Stomach (tissue), 19 donors: ENCODE measurements around the gene TMEM167B. TPM values are rescaled to one million over a fixed set of nuclear protein-coding genes. Genes with fewer than 3 reads are reported as not detected.

ENCODE experiments used
- DNase-seq, 2 donors: peaks; one replicate each; pipeline versions ENCODE4 v3.0.0 to v3.0.0-alpha.2; 2013 to 2019
- H3K27ac ChIP-seq, 5 donors: fragments of 200-600 bp in 4 of 5; sonication (generic) in 4 of 5; one replicate each; pipeline ENCODE4 v1.5.1; 2013 to 2019; ENCODE audit warnings: mild to moderate bottlenecking in 1 of 5, moderate library complexity in 1 of 5
- H3K27me3 ChIP-seq, 3 donors: fragments of 200-600 bp; sonication (generic); one replicate each; pipeline ENCODE4 v1.5.1; 2017 to 2019; ENCODE audit warnings: mixed run types in 1 of 3
- H3K36me3 ChIP-seq, 4 donors: fragments of 200-600 bp; sonication (generic); 1 replicate in 3 of 4; 2 replicates in 1 of 4; pipeline ENCODE4 v1.5.1; 2016 to 2019
- H3K4me1 ChIP-seq, 4 donors: fragments of 200-600 bp; sonication (generic); one replicate each; pipeline ENCODE4 v1.5.1; 2016 to 2019
- H3K4me3 ChIP-seq, 4 donors: fragments of 200-600 bp; sonication (generic) in 3 of 4; one replicate each; pipeline ENCODE4 v1.5.1; 2016 to 2019; ENCODE audit warnings: mild to moderate bottlenecking in 1 of 4
- H3K9me3 ChIP-seq, 4 donors: fragments of 200-600 bp; sonication (generic); one replicate each; pipeline ENCODE4 v1.5.1; 2016 to 2019
- EP300 ChIP-seq: sonication (generic); formaldehyde crosslinking; IDR thresholded peaks from one replicate; pipeline ENCODE4 v1.6.1; 2017; ENCODE audit warnings: antibody characterized with exemption
- POLR2A ChIP-seq, 4 donors: fragments of 450-650 bp; IDR thresholded peaks; one replicate each; pipeline ENCODE4 v1.6.1; 2016; ENCODE audit warnings: antibody characterized with exemption in 4 of 4, control low read depth in 2 of 4, mild to moderate bottlenecking in 1 of 4, moderate library complexity in 1 of 4
- POLR2AphosphoS5 ChIP-seq, 3 donors: sonication (generic); formaldehyde crosslinking; IDR thresholded peaks; one replicate each; pipeline ENCODE4 v1.6.1; 2016; ENCODE audit warnings: antibody characterized with exemption in 3 of 3
- WGBS, 5 donors: extraction: QIAGEN DNeasy Blood & Tissue Kit in 3 of 5; methylation state at CpG; one replicate each; pipeline versions ENCODE4 v1.1.5 to v1.1.7; 2013 to 2018; 5-methylcytosine and 5-hydroxymethylcytosine counted together
- intact Hi-C: fragments of 100-400 bp; cut with DNase I; formaldehyde crosslinking; loops from one replicate; pipeline ENCODE4 v1.15.1; 2023; ENCODE audit warnings: low total_unique reads
- long read RNA-seq, 10 donors: transcript quantifications; one replicate each; lab custom pipeline, GENCODE V29; 2026
- polyA plus RNA-seq, 3 donors: library from polyadenylated mRNA; stranded (reverse); fragments of 200-250 nt; gene quantifications; one replicate each; pipeline ENCODE4 v1.2.3, GENCODE V29; 2013
- total RNA-seq, 5 donors: library from RNA; depleted of rRNA; stranded (reverse); fragments of >200 nt; gene quantifications; one replicate each; pipeline versions ENCODE4 v1.1.0 to v1.2.3, GENCODE V29; 2014 to 2016
- TF ChIP-seq, protein P1 (sequence below), 7 experiments: fragments of 450-650 bp in 4 of 7; fragments of 200-600 bp in 3 of 7; sonication (generic) in 3 of 7; IDR thresholded peaks; one replicate each; pipeline ENCODE4 v1.5.1; 2016 to 2019; ENCODE audit warnings: antibody characterized with exemption in 7 of 7, control low read depth in 2 of 7, mild to moderate bottlenecking in 1 of 7
- donor health status: healthy with polysubstance abuse.
- donor health status: Bipolar disorder and iron deficiency.
- donor health status: healthy.

TMEM167B gene
- total RNA-seq (10 to 100 TPM in 3 of 5 donors, 1 to 10 TPM in 1, not detected in 1; 2.9 to 70.1 (median 44.6) TPM), polyA plus RNA-seq (10 to 100 TPM; 15.4 to 26.9 (median 16.3) TPM)
- long read RNA-seq, donor 1, transcript TMEM167B-201 (3 exons, 3,730 nt) = major isoform, 5 of 5 reads
- long read RNA-seq, donor 1, partial matches to known transcripts = 0 of 5 reads
- long read RNA-seq, donor 1, other reads (novel, unspliced or antisense) = 0 of 5 reads
- long read RNA-seq, donor 2, transcript TMEM167B-201 (3 exons, 3,730 nt) = major isoform, 9 of 9 reads
- long read RNA-seq, donor 2, partial matches to known transcripts = 0 of 9 reads
- long read RNA-seq, donor 2, other reads (novel, unspliced or antisense) = 0 of 9 reads
- long read RNA-seq, donor 3, transcript TMEM167B-201 (3 exons, 3,730 nt) = major isoform, 8 of 8 reads
- long read RNA-seq, donor 3, partial matches to known transcripts = 0 of 8 reads
- long read RNA-seq, donor 3, other reads (novel, unspliced or antisense) = 0 of 8 reads
- long read RNA-seq, donor 4 = 0 reads
- long read RNA-seq, donor 5, transcript TMEM167B-201 (3 exons, 3,730 nt) = major isoform, 12 of 12 reads
- long read RNA-seq, donor 5, partial matches to known transcripts = 0 of 12 reads
- long read RNA-seq, donor 5, other reads (novel, unspliced or antisense) = 0 of 12 reads
- long read RNA-seq, donor 6 = 0 reads
- long read RNA-seq, donor 7, transcript TMEM167B-201 (3 exons, 3,730 nt) = major isoform, 15 of 16 reads
- long read RNA-seq, donor 7, partial matches to known transcripts = 0 of 16 reads
- long read RNA-seq, donor 7, other reads (novel, unspliced or antisense) = 0 of 16 reads
- long read RNA-seq, donor 8, transcript TMEM167B-201 (3 exons, 3,730 nt) = major isoform, 10 of 17 reads
- long read RNA-seq, donor 8, partial matches to known transcripts = 7 of 17 reads
- long read RNA-seq, donor 8, other reads (novel, unspliced or antisense) = 0 of 17 reads
- long read RNA-seq, donor 9, transcript TMEM167B-201 (3 exons, 3,730 nt) = major isoform, 10 of 10 reads
- long read RNA-seq, donor 9, partial matches to known transcripts = 0 of 10 reads
- long read RNA-seq, donor 9, other reads (novel, unspliced or antisense) = 0 of 10 reads
- long read RNA-seq, donor 10, transcript TMEM167B-201 (3 exons, 3,730 nt) = major isoform, 8 of 9 reads
- long read RNA-seq, donor 10, partial matches to known transcripts = 0 of 9 reads
- long read RNA-seq, donor 10, other reads (novel, unspliced or antisense) = 0 of 9 reads

DNA sequence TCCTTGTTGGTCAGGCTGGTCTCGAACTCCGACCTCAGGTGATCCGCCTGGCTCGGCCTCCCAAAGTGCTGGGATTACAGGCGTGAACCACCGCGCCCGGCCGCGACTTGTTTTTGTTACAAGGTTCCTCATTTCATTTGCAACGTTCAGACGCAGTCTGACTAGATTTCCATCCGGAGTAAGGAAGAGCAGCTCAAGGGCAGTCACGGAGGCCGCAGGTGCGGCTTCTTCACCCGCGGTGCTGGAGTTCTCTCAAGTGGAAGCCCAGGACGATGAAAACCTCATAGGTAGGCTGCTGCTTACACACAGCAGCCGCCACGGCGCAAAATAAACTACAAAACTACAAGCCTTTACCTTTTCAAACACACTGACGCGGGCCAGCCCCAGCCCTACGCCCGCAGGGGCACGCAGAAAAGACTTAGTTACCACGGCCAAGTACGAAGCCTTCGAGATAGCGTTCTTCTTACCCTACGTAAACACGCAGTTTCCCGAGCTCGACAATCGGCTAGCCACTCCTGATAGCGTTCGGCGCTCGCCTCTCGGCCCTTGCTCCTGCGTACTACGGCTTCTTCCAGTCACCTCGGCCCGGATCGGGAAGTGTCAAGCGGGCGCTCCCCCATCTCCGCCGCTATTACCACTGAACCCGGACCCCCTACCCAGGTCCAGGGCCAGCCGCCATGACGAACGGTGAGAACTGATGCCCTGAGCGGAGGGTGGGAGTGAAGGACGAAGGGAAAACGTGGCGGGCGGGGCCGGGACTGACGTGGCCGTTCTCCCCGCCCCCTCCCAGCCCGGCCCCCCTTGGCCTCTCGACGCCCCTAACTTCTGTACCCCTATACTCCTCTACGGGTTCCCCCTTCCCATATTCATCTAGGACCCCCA lies at the start of gene TMEM167B:
TSS of gene TMEM167B (plus strand) at position 569 of the 882 bp plus-strand sequence. CDS start at position 678, 109 bp downstream.
- DNase-seq = peak; percentile 92 to 97
- 2 to 8% (median 5%) methylated on average over 57 to 67 of the region's 67 CpGs for WGBS, 5 donors
- Histone ChIP-seq H3K27ac (peak within 1 kb of the TSS; percentile 96 to 99 (median 98)), H3K36me3 (peaks cover 15 to 26% (median 23%) of the 10 kb centered on the region in 4 donors), H3K9me3 (no peaks in the 10 kb centered on the region), H3K27me3 (no peaks in the 10 kb centered on the region), H3K4me1 (peaks cover 15 to 56% (median 41%) of the 10 kb centered on the region in 4 donors), H3K4me3 (peak within 1 kb of the TSS; percentile 66 to 90 (median 78))
- TF ChIP-seq POLR2AphosphoS5 (IDR thresholded peaks at IDR 0.05) (peak; percentile 91 to 95 (median 92)), EP300 (peak; percentile 22), POLR2A (IDR thresholded peaks at IDR 0.05) (peak in 2 of 4 donors; percentile 49 to 58)
- TF ChIP-seq, protein P1, sequence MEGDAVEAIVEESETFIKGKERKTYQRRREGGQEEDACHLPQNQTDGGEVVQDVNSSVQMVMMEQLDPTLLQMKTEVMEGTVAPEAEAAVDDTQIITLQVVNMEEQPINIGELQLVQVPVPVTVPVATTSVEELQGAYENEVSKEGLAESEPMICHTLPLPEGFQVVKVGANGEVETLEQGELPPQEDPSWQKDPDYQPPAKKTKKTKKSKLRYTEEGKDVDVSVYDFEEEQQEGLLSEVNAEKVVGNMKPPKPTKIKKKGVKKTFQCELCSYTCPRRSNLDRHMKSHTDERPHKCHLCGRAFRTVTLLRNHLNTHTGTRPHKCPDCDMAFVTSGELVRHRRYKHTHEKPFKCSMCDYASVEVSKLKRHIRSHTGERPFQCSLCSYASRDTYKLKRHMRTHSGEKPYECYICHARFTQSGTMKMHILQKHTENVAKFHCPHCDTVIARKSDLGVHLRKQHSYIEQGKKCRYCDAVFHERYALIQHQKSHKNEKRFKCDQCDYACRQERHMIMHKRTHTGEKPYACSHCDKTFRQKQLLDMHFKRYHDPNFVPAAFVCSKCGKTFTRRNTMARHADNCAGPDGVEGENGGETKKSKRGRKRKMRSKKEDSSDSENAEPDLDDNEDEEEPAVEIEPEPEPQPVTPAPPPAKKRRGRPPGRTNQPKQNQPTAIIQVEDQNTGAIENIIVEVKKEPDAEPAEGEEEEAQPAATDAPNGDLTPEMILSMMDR (IDR thresholded peaks at IDR 0.05) = peak in 1 of 7 experiments; percentile 25
- intact Hi-C loops = no loop called here

DNA sequence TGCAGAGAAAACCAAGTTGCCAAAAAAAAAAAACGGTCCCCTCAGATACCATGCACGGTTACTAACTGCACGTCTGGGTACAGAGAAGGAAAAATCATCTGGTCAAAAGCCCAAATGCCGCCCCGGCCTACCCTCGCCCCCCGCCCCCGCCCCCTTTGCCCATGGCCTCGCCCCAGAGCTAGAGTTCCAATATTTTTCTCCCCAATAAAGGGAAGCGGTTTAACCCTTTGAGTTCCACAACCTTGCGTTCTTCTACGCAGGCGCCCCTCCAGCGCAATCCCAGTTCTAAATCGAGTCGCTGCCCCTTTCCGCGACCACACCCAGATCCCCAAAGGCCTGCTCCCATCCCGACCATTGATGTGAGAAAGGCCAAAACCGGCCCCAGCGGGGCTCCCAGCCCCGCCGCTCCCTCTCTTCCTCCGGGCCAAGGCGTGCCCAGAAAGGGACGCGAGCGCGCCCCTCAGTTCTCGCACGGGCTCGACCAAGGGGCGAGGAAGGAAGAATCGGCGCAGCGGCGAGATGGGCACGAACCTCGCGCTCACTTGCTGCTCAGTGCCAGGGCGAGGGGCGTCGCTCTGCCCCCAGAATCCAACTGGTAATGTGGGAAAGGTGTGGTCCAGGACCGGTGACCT lies 49.5 kb upstream of the TMEM167B start:
- Histone ChIP-seq H3K27me3 (no peaks in the 10 kb centered on the region), H3K27ac (peak overlapping the region; percentile 83 to 94 (median 87)), H3K4me1 (peaks cover 12 to 29% (median 20%) of the 10 kb centered on the region in 4 donors), H3K9me3 (no peaks in the 10 kb centered on the region), H3K4me3 (peak overlapping the region; percentile 78 to 100 (median 92)), H3K36me3 (no peaks in the 10 kb centered on the region)
- intact Hi-C loops = no loop called here
- peak; percentile 28 to 67 for DNase-seq
- 0% methylated on average over 32 to 44 of the region's 44 CpGs for WGBS, 5 donors
- no peak for TF ChIP-seq POLR2A (IDR thresholded peaks at IDR 0.05)
- TF ChIP-seq POLR2AphosphoS5 (IDR thresholded peaks at IDR 0.05) = no peak
- TF ChIP-seq EP300 = no peak
- TF ChIP-seq, protein P1 (IDR thresholded peaks at IDR 0.05) = no peak

- Histone ChIP-seq H3K9me3 (no peaks in the 10 kb centered on the region), H3K36me3 (no peaks in the 10 kb centered on the region), H3K27me3 (no peaks in the 10 kb centered on the region), H3K27ac (peak within 1 kb of the TSS; percentile 83 to 94 (median 87)), H3K4me1 (peaks cover 12 to 29% (median 20%) of the 10 kb centered on the region in 4 donors), H3K4me3 (peak within 1 kb of the TSS; percentile 78 to 100 (median 92))
- peak in 2 of 4 donors; percentile 75 to 86 for TF ChIP-seq POLR2A (IDR thresholded peaks at IDR 0.05)
- peak; percentile 98 to 100 (median 99) for TF ChIP-seq POLR2AphosphoS5 (IDR thresholded peaks at IDR 0.05)
- TF ChIP-seq, protein P1 (IDR thresholded peaks at IDR 0.05) = no peak
- intact Hi-C loops = no loop called here
- WGBS, 5 donors = 0 to 1% (median 0%) methylated on average over 8 to 90 of the region's 90 CpGs
- peak; percentile 97 to 98 for DNase-seq
Observed at GRCh38 chr1:109041621-109042468, 48.7 kb upstream of the TMEM167B start, which contains the start of gene WDR47. Gene WDR47 (minus strand): TSS chr1:109042102. CDS start chr1:109023512, 18,590 bp downstream.
